ENCODE results near the gene AOAH. TPM values are rescaled to one million over a fixed set of nuclear protein-coding genes. Genes with fewer than 3 reads are reported as not detected.

The AOAH gene
- total and polyA plus RNA-seq, 2 of the 4 experiments (the other 2 are of a cell fraction) = not detected

GRCh38 chr7:36673703-36674102 lies 50.6 kb downstream of the AOAH start:
- BruUV-seq (replicated peaks) = no TSS peak
- Histone ChIP-seq H3K56ac (ENCODE audit: extremely low read depth, insufficient read depth, low read length) (no peak overlapping the region), H4K20me1 (ENCODE audit: insufficient read depth, low read length) (no peaks in the 10 kb centered on the region), H2AK9ac (replicated peaks; ENCODE audit: low read depth, low read length, poor library complexity) (no peak overlapping the region), H2BK5ac (ENCODE audit: low read depth, low read length, poor library complexity, severe bottlenecking) (no peak overlapping the region), H4K91ac (ENCODE audit: insufficient read depth, low read depth, low read length) (no peak overlapping the region), H3K4me2 (ENCODE audit: low read depth, low read length) (no peak overlapping the region), H2BK15ac (ENCODE audit: low read depth, low read length) (no peak overlapping the region), H3K27me3 (ENCODE audit: control insufficient read depth, insufficient read depth, low read length) (peaks cover 11% of the 10 kb centered on the region), H2AK5ac (ENCODE audit: low read depth, low read length) (no peak overlapping the region), H3K9ac (ENCODE audit: low read depth, low read length) (no peak overlapping the region), H3K4me1 (ENCODE audit: control insufficient read depth, insufficient read depth, low read length) (no peaks in the 10 kb centered on the region), H2AFZ (replicated peaks; ENCODE audit: low read length, poor library complexity) (no peak overlapping the region), H3K4ac (ENCODE audit: low read depth, low read length) (no peak overlapping the region), H3K9me1 (ENCODE audit: insufficient read depth, low read length) (no peaks in the 10 kb centered on the region), H3K18ac (ENCODE audit: low read depth, low read length) (no peak overlapping the region), H3K27ac (ENCODE audit: insufficient read depth, low read length) (no peak overlapping the region), H3K79me1 (ENCODE audit: low read depth in 1 of 2, low read length in 2 of 2) (no peaks in the 10 kb centered on the region), H3K23ac (ENCODE audit: low read depth, low read length) (no peak overlapping the region), H2BK20ac (ENCODE audit: low read depth, low read length) (no peak overlapping the region), H3K4me3 (ENCODE audit: insufficient read depth, low read depth, low read length) (no peak overlapping the region), H2BK120ac (ENCODE audit: low read depth, low read length) (no peak overlapping the region), H4K5ac (ENCODE audit: low read depth, low read length) (no peak overlapping the region), H3K9me3 (ENCODE audit: control insufficient read depth, insufficient read depth, low read length) (no peaks in the 10 kb centered on the region), H3K14ac (replicated peaks; ENCODE audit: low read depth, low read length) (no peak overlapping the region), H3K36me3 (ENCODE audit: control insufficient read depth, insufficient read depth, low read length) (no peaks in the 10 kb centered on the region), H4K8ac (ENCODE audit: low read depth in 2 of 2, low read length in 2 of 2) (no peak overlapping the region)
- ATAC-seq (ENCODE audit: low read depth) (no peak), DNase-seq (no peak)
- no CpG with 5 or more reads among the region's 6 CpGs for WGBS, 2 experiments (ENCODE audit: extremely low coverage in 2 of 2, insufficient read length in 1 of 2)
- POLR2A ChIA-PET (ENCODE audit: unreplicated experiment) = no interaction called here
- dilution Hi-C loops (cut with HindIII; ENCODE audit: low sequenced_read_pairs, unreplicated experiment) (no loop called here), in situ Hi-C loops (cut with MboI; ENCODE audit: low sequenced_read_pairs) (loop anchor here (5.0 kb wide), 1 partner anchor 186 kb away; no protein-coding TSS in a partner anchor), intact Hi-C loops (cut with micrococcal nuclease) (loop anchor here (5.0 kb wide), 1 partner anchor 509 kb away; no protein-coding TSS in a partner anchor)
- no peak for TF ChIP-seq SMC3 (IDR thresholded peaks at IDR 0.05; ENCODE audit: low read depth, low read length)
- TF ChIP-seq NFE2L2 (IDR thresholded peaks at IDR 0.05; ENCODE audit: low read depth, low read length) = no peak
- TF ChIP-seq MXI1 (IDR thresholded peaks at IDR 0.05; ENCODE audit: borderline replicate concordance, low read depth, low read length) = no peak
- TF ChIP-seq RAD21 (IDR thresholded peaks at IDR 0.05; ENCODE audit: low read length) = no peak
- TF ChIP-seq POLR2A (IDR thresholded peaks at IDR 0.05; ENCODE audit: low read depth, low read length) = no peak
- CTCF ChIA-PET = no interaction called here

Data from IMR-90 (cell line).